Measurements from ENCODE around the gene ISCA1.

DNA sequence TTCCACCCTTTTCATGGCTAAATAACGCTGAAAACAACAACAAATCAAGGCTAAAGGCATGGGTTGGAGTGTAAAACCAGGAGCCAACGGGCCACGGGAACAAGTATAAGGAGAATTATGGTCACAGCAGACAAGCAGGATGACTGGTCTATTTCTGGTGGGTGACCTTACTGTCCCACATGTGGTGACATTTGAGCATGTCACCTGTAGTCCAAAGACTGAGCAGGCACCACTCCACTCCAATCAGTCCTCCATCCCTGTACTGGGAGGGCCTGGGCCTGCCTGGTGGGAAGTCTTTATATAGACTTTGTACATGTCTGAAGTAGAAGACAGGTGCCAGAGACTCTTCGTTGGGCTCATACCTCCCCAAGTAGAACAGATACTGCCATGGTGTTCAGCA lies 59.7 kb downstream of the ISCA1 start:
- TF ChIP-seq POLR2A (IDR thresholded peaks at IDR 0.05): no peak
- TF ChIP-seq, protein P1, sequence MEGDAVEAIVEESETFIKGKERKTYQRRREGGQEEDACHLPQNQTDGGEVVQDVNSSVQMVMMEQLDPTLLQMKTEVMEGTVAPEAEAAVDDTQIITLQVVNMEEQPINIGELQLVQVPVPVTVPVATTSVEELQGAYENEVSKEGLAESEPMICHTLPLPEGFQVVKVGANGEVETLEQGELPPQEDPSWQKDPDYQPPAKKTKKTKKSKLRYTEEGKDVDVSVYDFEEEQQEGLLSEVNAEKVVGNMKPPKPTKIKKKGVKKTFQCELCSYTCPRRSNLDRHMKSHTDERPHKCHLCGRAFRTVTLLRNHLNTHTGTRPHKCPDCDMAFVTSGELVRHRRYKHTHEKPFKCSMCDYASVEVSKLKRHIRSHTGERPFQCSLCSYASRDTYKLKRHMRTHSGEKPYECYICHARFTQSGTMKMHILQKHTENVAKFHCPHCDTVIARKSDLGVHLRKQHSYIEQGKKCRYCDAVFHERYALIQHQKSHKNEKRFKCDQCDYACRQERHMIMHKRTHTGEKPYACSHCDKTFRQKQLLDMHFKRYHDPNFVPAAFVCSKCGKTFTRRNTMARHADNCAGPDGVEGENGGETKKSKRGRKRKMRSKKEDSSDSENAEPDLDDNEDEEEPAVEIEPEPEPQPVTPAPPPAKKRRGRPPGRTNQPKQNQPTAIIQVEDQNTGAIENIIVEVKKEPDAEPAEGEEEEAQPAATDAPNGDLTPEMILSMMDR (IDR thresholded peaks at IDR 0.05): no peak

Data from breast epithelium (tissue), 3 donors.